ENCODE measurements around the gene CELA2A.
"Not testable (repeated sequence)": the region's sequence is repeated elsewhere in the genome, so short reads cannot be mapped to it uniquely, and the experiment has no call there.

The CELA2A gene

DNA sequence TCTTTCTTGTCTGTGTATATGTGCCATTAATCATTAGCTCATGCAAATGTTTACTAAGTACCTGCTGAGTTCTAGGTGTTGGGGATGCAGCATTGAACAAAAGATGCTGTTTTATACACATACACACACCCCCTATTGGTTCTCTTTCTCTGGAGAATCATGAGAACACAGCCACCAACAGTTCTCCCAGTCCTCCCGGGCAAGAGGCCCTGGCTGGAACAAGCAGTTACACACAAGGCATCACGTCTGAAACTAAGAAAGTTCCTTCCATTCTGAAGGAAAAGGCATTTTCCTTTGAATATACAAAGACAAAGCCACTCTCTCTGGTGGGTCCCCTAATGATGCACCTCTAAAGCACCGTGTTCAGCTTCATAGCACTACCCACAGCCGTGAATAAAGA lies 56.7 kb downstream of the CELA2A start:
- TF ChIP-seq, protein P1, sequence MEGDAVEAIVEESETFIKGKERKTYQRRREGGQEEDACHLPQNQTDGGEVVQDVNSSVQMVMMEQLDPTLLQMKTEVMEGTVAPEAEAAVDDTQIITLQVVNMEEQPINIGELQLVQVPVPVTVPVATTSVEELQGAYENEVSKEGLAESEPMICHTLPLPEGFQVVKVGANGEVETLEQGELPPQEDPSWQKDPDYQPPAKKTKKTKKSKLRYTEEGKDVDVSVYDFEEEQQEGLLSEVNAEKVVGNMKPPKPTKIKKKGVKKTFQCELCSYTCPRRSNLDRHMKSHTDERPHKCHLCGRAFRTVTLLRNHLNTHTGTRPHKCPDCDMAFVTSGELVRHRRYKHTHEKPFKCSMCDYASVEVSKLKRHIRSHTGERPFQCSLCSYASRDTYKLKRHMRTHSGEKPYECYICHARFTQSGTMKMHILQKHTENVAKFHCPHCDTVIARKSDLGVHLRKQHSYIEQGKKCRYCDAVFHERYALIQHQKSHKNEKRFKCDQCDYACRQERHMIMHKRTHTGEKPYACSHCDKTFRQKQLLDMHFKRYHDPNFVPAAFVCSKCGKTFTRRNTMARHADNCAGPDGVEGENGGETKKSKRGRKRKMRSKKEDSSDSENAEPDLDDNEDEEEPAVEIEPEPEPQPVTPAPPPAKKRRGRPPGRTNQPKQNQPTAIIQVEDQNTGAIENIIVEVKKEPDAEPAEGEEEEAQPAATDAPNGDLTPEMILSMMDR (conservative IDR thresholded peaks at IDR 0.05; ENCODE audit: low read length): no peak
- TF ChIP-seq EZH2phosphoT487 (IDR thresholded peaks at IDR 0.05; ENCODE audit: borderline replicate concordance): no peak
- Histone ChIP-seq H3K36me3 (ENCODE audit: insufficient read depth, low read length) (peaks cover 5% of the 10 kb centered on the region; the same call in 1 of the 2 replicates), H3K9me2 (replicated peaks; ENCODE audit: low read depth, low read length) (no peaks in the 10 kb centered on the region)

DNA sequence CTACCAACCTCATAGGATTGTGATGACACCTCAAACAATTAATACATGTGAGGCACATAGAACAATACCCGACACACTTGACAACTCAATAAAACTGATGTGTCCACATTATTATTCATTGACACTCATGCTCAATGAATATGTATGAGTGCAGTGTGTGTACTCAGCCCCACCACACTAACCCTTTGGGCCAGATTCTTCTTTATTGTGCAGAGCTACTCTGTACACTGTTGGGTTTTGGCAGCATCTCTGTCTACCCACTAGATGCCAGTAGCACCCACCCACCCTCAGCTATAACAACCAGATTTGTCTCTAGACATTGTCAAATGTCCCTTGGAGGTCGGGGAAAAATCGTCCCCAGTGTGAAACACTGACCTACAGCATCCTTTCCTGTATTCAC lies 57.4 kb downstream of the CELA2A start:
- Histone ChIP-seq H3K9me3 (ENCODE audit: insufficient read depth, low read depth, low read length) (no peaks in the 10 kb centered on the region), H3K4me3 (ENCODE audit: low read length, poor library complexity, severe bottlenecking) (no peak overlapping the region), H3K27me3 (ENCODE audit: insufficient read depth, low read length, poor library complexity, severe bottlenecking) (no peaks in the 10 kb centered on the region), H3K9ac (ENCODE audit: low read depth, low read length, poor library complexity, severe bottlenecking) (no peak overlapping the region), H2AFZ (ENCODE audit: low read length) (no peak overlapping the region), H3K79me2 (ENCODE audit: insufficient read depth, low read length) (no peaks in the 10 kb centered on the region), H3K36me3 (ENCODE audit: insufficient read depth, low read length) (peaks cover 5% of the 10 kb centered on the region; the same call in 1 of the 2 replicates), H4K20me1 (ENCODE audit: insufficient read depth, low read length, poor library complexity, severe bottlenecking) (no peaks in the 10 kb centered on the region), H3K4me2 (ENCODE audit: low read depth, low read length, poor library complexity, severe bottlenecking) (no peak overlapping the region), H3F3A (ENCODE audit: low read depth) (no peaks in the 10 kb centered on the region), H3K9me2 (replicated peaks; ENCODE audit: low read depth, low read length) (no peaks in the 10 kb centered on the region), H3K4me1 (ENCODE audit: insufficient read depth, low read length, poor library complexity, severe bottlenecking) (peaks cover 5% of the 10 kb centered on the region)
- TF ChIP-seq, protein P1 (conservative IDR thresholded peaks at IDR 0.05; ENCODE audit: low read length): 0 out of 2 replicates have a peak, but pooled peaks have one; percentile 8
- TF ChIP-seq EZH2phosphoT487 (IDR thresholded peaks at IDR 0.05; ENCODE audit: borderline replicate concordance): no peak

More for the DNA sequence above, 56.7 kb downstream of the CELA2A start:
- Histone ChIP-seq H4K20me1 (ENCODE audit: insufficient read depth, low read length, poor library complexity, severe bottlenecking) (no peaks in the 10 kb centered on the region), H3K79me2 (ENCODE audit: insufficient read depth, low read length) (no peaks in the 10 kb centered on the region), H3K9me3 (ENCODE audit: insufficient read depth, low read depth, low read length) (no peaks in the 10 kb centered on the region), H3K4me2 (ENCODE audit: low read depth, low read length, poor library complexity, severe bottlenecking) (no peak overlapping the region), H3K4me3 (ENCODE audit: low read length, poor library complexity, severe bottlenecking) (no peak overlapping the region), H2AFZ (ENCODE audit: low read length) (no peak overlapping the region), H3F3A (ENCODE audit: low read depth) (no peaks in the 10 kb centered on the region), H3K4me1 (ENCODE audit: insufficient read depth, low read length, poor library complexity, severe bottlenecking) (peaks cover 5% of the 10 kb centered on the region), H3K9ac (ENCODE audit: low read depth, low read length, poor library complexity, severe bottlenecking) (no peak overlapping the region), H3K27me3 (ENCODE audit: insufficient read depth, low read length, poor library complexity, severe bottlenecking) (no peaks in the 10 kb centered on the region)

- H3K4me1 ChIP-seq (ENCODE audit: insufficient read depth, low read length, poor library complexity, severe bottlenecking); H3K9me3 ChIP-seq (ENCODE audit: insufficient read depth, low read depth, low read length); H3K36me3 ChIP-seq (ENCODE audit: insufficient read depth, low read length); H3K4me2 ChIP-seq (ENCODE audit: low read depth, low read length, poor library complexity, severe bottlenecking); H3F3A ChIP-seq (ENCODE audit: low read depth); H4K20me1 ChIP-seq (ENCODE audit: insufficient read depth, low read length, poor library complexity, severe bottlenecking); H3K27me3 ChIP-seq (ENCODE audit: insufficient read depth, low read length, poor library complexity, severe bottlenecking); H3K9me2 ChIP-seq (replicated peaks; ENCODE audit: low read depth, low read length); H3K4me3 ChIP-seq (ENCODE audit: low read length, poor library complexity, severe bottlenecking); H3K79me2 ChIP-seq (ENCODE audit: insufficient read depth, low read length); H3K9ac ChIP-seq (ENCODE audit: low read depth, low read length, poor library complexity, severe bottlenecking); H2AFZ ChIP-seq (ENCODE audit: low read length): not testable (repeated sequence)
Measured at GRCh38 chr1:15514557-15514956, 58.0 kb downstream of the CELA2A start.

DNA sequence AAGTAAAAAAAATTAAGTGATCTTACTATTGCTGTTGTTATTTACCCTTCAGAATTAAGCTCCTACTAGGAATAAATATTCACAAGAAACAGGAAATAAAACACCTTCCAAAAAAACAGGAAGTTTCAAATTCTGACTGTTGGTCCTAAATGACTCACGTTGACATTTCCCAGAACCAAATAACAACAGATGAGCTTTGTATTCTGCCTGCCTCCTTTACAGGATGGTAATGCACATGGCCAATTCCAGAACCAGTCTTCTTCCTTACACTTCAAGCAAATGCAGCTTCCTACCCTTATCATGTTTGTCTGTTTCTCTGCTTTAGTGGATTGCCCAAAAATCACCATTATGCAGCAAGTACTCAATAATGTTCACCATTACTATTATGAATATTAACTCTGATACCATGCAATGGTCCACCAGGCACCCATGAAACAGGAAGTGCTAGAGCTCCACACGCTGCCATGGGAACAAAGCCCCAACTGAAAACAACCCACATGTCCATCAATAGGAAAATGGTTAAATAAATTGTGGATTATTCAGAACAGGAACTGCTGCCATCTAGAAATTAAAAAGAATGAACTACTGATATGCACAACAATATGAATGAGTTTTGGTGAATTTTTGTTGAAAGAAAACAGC lies 58.6 kb downstream of the CELA2A start:
- Histone ChIP-seq H3K36me3 (ENCODE audit: insufficient read depth, low read length) (peaks cover 5% of the 10 kb centered on the region; the same call in 1 of the 2 replicates), H3F3A (ENCODE audit: low read depth) (no peaks in the 10 kb centered on the region), H3K79me2 (ENCODE audit: insufficient read depth, low read length) (no peaks in the 10 kb centered on the region), H3K4me1 (ENCODE audit: insufficient read depth, low read length, poor library complexity, severe bottlenecking) (peaks cover 5% of the 10 kb centered on the region), H2AFZ (ENCODE audit: low read length) (no peak overlapping the region), H3K9ac (ENCODE audit: low read depth, low read length, poor library complexity, severe bottlenecking) (no peak overlapping the region), H3K9me2 (replicated peaks; ENCODE audit: low read depth, low read length) (no peaks in the 10 kb centered on the region), H3K4me2 (ENCODE audit: low read depth, low read length, poor library complexity, severe bottlenecking) (peak overlapping the region; percentile 13), H3K4me3 (ENCODE audit: low read length, poor library complexity, severe bottlenecking) (no peak overlapping the region), H4K20me1 (ENCODE audit: insufficient read depth, low read length, poor library complexity, severe bottlenecking) (no peaks in the 10 kb centered on the region), H3K9me3 (ENCODE audit: insufficient read depth, low read depth, low read length) (no peaks in the 10 kb centered on the region), H3K27me3 (ENCODE audit: insufficient read depth, low read length, poor library complexity, severe bottlenecking) (no peaks in the 10 kb centered on the region)
- no peak for TF ChIP-seq EZH2phosphoT487 (IDR thresholded peaks at IDR 0.05; ENCODE audit: borderline replicate concordance)
- TF ChIP-seq, protein P1 (conservative IDR thresholded peaks at IDR 0.05; ENCODE audit: low read length): no peak
